ENCODE data around the gene GTPBP4.

The GTPBP4 gene

DNA sequence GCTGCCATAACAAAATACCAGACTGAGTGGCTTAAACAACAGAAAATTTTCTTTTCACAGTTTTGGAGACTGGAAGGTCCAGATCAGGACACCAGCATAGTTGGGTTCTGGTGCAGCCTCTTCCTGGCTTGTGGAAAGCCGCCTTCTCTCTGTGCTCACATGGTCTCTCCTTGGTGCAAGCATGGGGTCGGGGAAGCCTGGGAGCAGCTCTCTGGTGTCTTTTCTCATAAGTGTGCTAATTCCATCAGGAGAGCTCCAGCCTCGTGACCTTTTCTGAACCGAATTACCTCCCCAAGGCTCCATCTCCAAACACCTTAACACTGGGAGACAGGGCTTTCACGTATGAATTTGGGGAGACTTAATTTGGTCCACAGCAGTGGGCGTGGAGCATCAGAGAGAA lies 4.8 kb upstream of the GTPBP4 start:
- Histone ChIP-seq H3K79me2 (ENCODE audit: control insufficient read depth, insufficient read depth, low read length) (peaks cover 5% of the 10 kb centered on the region), H2AK5ac (ENCODE audit: low read length) (no peak overlapping the region), H3K4me2 (ENCODE audit: low read length) (no peak overlapping the region), H4K8ac (ENCODE audit: low read depth, low read length) (no peak overlapping the region), H3K27ac (ENCODE audit: low read depth, low read length) (no peak overlapping the region), H2BK120ac (ENCODE audit: low read depth, low read length) (no peak overlapping the region), H3K79me1 (ENCODE audit: low read length) (peaks cover 5% of the 10 kb centered on the region), H3K27me3 (ENCODE audit: insufficient read depth, low read length, poor library complexity) (no peaks in the 10 kb centered on the region), H3K18ac (ENCODE audit: low read length) (no peak overlapping the region), H3K9ac (ENCODE audit: low read length) (no peak overlapping the region), H2BK5ac (ENCODE audit: low read length) (no peak overlapping the region), H2BK15ac (replicated peaks; ENCODE audit: low read depth) (no peak overlapping the region), H3K23ac (ENCODE audit: low read length) (no peak overlapping the region), H3K36me3 (ENCODE audit: control insufficient read depth, insufficient read depth, low read length) (no peaks in the 10 kb centered on the region), H3K4ac (ENCODE audit: low read depth, low read length) (no peak overlapping the region), H4K5ac (ENCODE audit: low read length) (no peak overlapping the region), H3K56ac (ENCODE audit: low read length) (no peak overlapping the region), H3K4me1 (ENCODE audit: control insufficient read depth, low read depth, low read length) (peaks cover 3% of the 10 kb centered on the region), H3K4me3 (ENCODE audit: low read length) (no peak overlapping the region)
- WGBS (ENCODE audit: extremely low coverage, insufficient coverage, low lambda C conversion rate), result no CpG with 5 or more reads among the region's 6 CpGs
- no peak for DNase-seq

DNA sequence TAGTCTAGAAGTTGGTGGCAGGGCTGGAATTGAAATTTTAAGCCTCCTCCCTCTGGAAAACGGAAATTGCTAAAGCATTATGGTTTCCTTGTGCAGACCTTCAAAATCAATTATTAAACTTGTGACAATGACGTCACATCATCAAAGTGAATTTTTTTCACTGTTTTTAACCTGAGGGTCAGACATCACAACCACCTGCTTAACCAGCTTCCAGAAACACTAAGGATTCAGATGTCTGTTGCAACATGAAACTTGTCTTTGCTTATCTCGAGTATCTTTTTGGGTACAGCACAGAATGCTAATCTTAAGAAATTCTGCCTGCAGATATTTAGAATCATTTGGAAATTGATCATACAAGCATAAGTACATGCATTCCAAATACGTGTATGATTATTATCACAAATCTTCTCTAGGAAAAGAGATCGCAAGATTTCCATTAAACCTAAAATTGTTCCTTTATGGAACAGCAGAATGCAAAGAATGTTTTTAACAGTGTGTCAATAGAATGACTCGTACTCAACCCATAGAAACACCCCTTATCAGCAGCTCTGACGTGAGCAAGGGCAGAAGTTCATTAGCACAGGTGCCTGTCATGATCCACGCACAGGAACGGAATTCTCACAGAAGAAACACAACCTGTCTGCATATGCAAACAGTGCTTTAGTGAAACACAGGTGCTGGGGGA lies 4.1 kb upstream of the GTPBP4 start:
- no peak overlapping the region for H2BK120ac ChIP-seq (ENCODE audit: low read depth, low read length)
- H3K18ac ChIP-seq (ENCODE audit: low read length), result no peak overlapping the region
- peaks cover 3% of the 10 kb centered on the region for H3K4me1 ChIP-seq (ENCODE audit: control insufficient read depth, low read depth, low read length)
- DNase-seq, result no peak
- H3K56ac ChIP-seq (ENCODE audit: low read length), result no peak overlapping the region
- no peak overlapping the region for H4K5ac ChIP-seq (ENCODE audit: low read length)
- no peaks in the 10 kb centered on the region for H3K36me3 ChIP-seq (ENCODE audit: control insufficient read depth, insufficient read depth, low read length)
- peaks cover 5% of the 10 kb centered on the region for H3K79me1 ChIP-seq (ENCODE audit: low read length)
- H2AK5ac ChIP-seq (ENCODE audit: low read length), result no peak overlapping the region
- H2BK5ac ChIP-seq (ENCODE audit: low read length), result no peak overlapping the region
- no peak overlapping the region for H3K27ac ChIP-seq (ENCODE audit: low read depth, low read length)
- H2BK15ac ChIP-seq (replicated peaks; ENCODE audit: low read depth), result no peak overlapping the region
- H3K9ac ChIP-seq (ENCODE audit: low read length), result no peak overlapping the region
- no peak overlapping the region for H3K4me3 ChIP-seq (ENCODE audit: low read length)
- no peaks in the 10 kb centered on the region for H3K27me3 ChIP-seq (ENCODE audit: insufficient read depth, low read length, poor library complexity)
- WGBS (ENCODE audit: extremely low coverage, insufficient coverage, low lambda C conversion rate), result no CpG with 5 or more reads among the region's 9 CpGs
- no peak overlapping the region for H4K8ac ChIP-seq (ENCODE audit: low read depth, low read length)
- no peak overlapping the region for H3K4me2 ChIP-seq (ENCODE audit: low read length)
- H3K4ac ChIP-seq (ENCODE audit: low read depth, low read length), result no peak overlapping the region
- H3K23ac ChIP-seq (ENCODE audit: low read length), result no peak overlapping the region
- H3K79me2 ChIP-seq (ENCODE audit: control insufficient read depth, insufficient read depth, low read length), result peaks cover 12% of the 10 kb centered on the region

GRCh38 chr10:985361-985760 lies 2.9 kb upstream of the GTPBP4 start:
- no CpG with 5 or more reads among the region's 2 CpGs for WGBS (ENCODE audit: extremely low coverage, insufficient coverage, low lambda C conversion rate)
- Histone ChIP-seq H3K18ac (ENCODE audit: low read length) (no peak overlapping the region), H3K27me3 (ENCODE audit: insufficient read depth, low read length, poor library complexity) (no peaks in the 10 kb centered on the region), H3K4me3 (ENCODE audit: low read length) (no peak overlapping the region), H3K27ac (ENCODE audit: low read depth, low read length) (no peak overlapping the region), H3K79me2 (ENCODE audit: control insufficient read depth, insufficient read depth, low read length) (peaks cover 24% of the 10 kb centered on the region), H2BK5ac (ENCODE audit: low read length) (no peak overlapping the region), H3K56ac (ENCODE audit: low read length) (no peak overlapping the region), H3K9ac (ENCODE audit: low read length) (no peak overlapping the region), H2BK120ac (ENCODE audit: low read depth, low read length) (no peak overlapping the region), H2AK5ac (ENCODE audit: low read length) (no peak overlapping the region), H4K5ac (ENCODE audit: low read length) (no peak overlapping the region), H4K8ac (ENCODE audit: low read depth, low read length) (no peak overlapping the region), H3K36me3 (ENCODE audit: control insufficient read depth, insufficient read depth, low read length) (no peaks in the 10 kb centered on the region), H3K79me1 (ENCODE audit: low read length) (peaks cover 5% of the 10 kb centered on the region), H2BK15ac (replicated peaks; ENCODE audit: low read depth) (no peak overlapping the region), H3K23ac (ENCODE audit: low read length) (no peak overlapping the region), H3K4me2 (ENCODE audit: low read length) (no peak overlapping the region), H3K4me1 (ENCODE audit: control insufficient read depth, low read depth, low read length) (peaks cover 3% of the 10 kb centered on the region), H3K4ac (ENCODE audit: low read depth, low read length) (no peak overlapping the region)
- DNase-seq, result no peak

GRCh38 chr10:986137-986825 lies 2.0 kb upstream of the GTPBP4 start:
- Histone ChIP-seq H3K4me3 (ENCODE audit: low read length) (no peak overlapping the region), H3K36me3 (ENCODE audit: control insufficient read depth, insufficient read depth, low read length) (no peaks in the 10 kb centered on the region), H3K4me1 (ENCODE audit: control insufficient read depth, low read depth, low read length) (peaks cover 3% of the 10 kb centered on the region), H3K4me2 (ENCODE audit: low read length) (no peak overlapping the region), H3K79me2 (ENCODE audit: control insufficient read depth, insufficient read depth, low read length) (peaks cover 33% of the 10 kb centered on the region), H3K27me3 (ENCODE audit: insufficient read depth, low read length, poor library complexity) (no peaks in the 10 kb centered on the region), H3K9ac (ENCODE audit: low read length) (no peak overlapping the region), H2BK15ac (replicated peaks; ENCODE audit: low read depth) (no peak overlapping the region), H3K56ac (ENCODE audit: low read length) (no peak overlapping the region), H2BK5ac (ENCODE audit: low read length) (no peak overlapping the region), H4K5ac (ENCODE audit: low read length) (no peak overlapping the region), H4K8ac (ENCODE audit: low read depth, low read length) (no peak overlapping the region), H3K23ac (ENCODE audit: low read length) (no peak overlapping the region), H2AK5ac (ENCODE audit: low read length) (no peak overlapping the region), H2BK120ac (ENCODE audit: low read depth, low read length) (no peak overlapping the region), H3K18ac (ENCODE audit: low read length) (no peak overlapping the region), H3K4ac (ENCODE audit: low read depth, low read length) (no peak overlapping the region), H3K27ac (ENCODE audit: low read depth, low read length) (no peak overlapping the region), H3K79me1 (ENCODE audit: low read length) (peaks cover 7% of the 10 kb centered on the region)
- no CpG with 5 or more reads among the region's 7 CpGs for WGBS (ENCODE audit: extremely low coverage, insufficient coverage, low lambda C conversion rate)
- no peak for DNase-seq

- H3K36me3 ChIP-seq (ENCODE audit: control insufficient read depth, insufficient read depth, low read length), result no peaks in the 10 kb centered on the region
- no peak overlapping the region for H3K27ac ChIP-seq (ENCODE audit: low read depth, low read length)
- H3K4me3 ChIP-seq (ENCODE audit: low read length), result peak overlapping the region; percentile 92
- H3K27me3 ChIP-seq (ENCODE audit: insufficient read depth, low read length, poor library complexity), result no peaks in the 10 kb centered on the region
- 100% methylated on average over 2 of the region's 14 CpGs for WGBS (ENCODE audit: extremely low coverage, insufficient coverage, low lambda C conversion rate)
- H3K9ac ChIP-seq (ENCODE audit: low read length), result peak overlapping the region; percentile 97
- H4K5ac ChIP-seq (ENCODE audit: low read length), result no peak overlapping the region
- H3K23ac ChIP-seq (ENCODE audit: low read length), result no peak overlapping the region
- peaks cover 35% of the 10 kb centered on the region for H3K79me2 ChIP-seq (ENCODE audit: control insufficient read depth, insufficient read depth, low read length)
- H2AK5ac ChIP-seq (ENCODE audit: low read length), result no peak overlapping the region
- H3K4me1 ChIP-seq (ENCODE audit: control insufficient read depth, low read depth, low read length), result peaks cover 3% of the 10 kb centered on the region
- no peak overlapping the region for H2BK120ac ChIP-seq (ENCODE audit: low read depth, low read length)
- H3K4ac ChIP-seq (ENCODE audit: low read depth, low read length), result no peak overlapping the region
- H3K79me1 ChIP-seq (ENCODE audit: low read length), result peaks cover 7% of the 10 kb centered on the region
- peak overlapping the region; percentile 97 for H3K56ac ChIP-seq (ENCODE audit: low read length)
- no peak overlapping the region for H2BK5ac ChIP-seq (ENCODE audit: low read length)
- peak; percentile 46 for DNase-seq
- H3K4me2 ChIP-seq (ENCODE audit: low read length), result peak overlapping the region; percentile 99
- no peak overlapping the region for H3K18ac ChIP-seq (ENCODE audit: low read length)
- H2BK15ac ChIP-seq (replicated peaks; ENCODE audit: low read depth), result no peak overlapping the region
- no peak overlapping the region for H4K8ac ChIP-seq (ENCODE audit: low read depth, low read length)
Observed at GRCh38 chr10:986881-987619, 1.2 kb upstream of the GTPBP4 start.

Measured in mesendoderm (in vitro differentiated cells).